Measurements from ENCODE around the gene BANP.
"Not testable (repeated sequence)": the region's sequence is repeated elsewhere in the genome, so short reads cannot be mapped to it uniquely, and the experiment has no call there.

BANP gene, protein sequence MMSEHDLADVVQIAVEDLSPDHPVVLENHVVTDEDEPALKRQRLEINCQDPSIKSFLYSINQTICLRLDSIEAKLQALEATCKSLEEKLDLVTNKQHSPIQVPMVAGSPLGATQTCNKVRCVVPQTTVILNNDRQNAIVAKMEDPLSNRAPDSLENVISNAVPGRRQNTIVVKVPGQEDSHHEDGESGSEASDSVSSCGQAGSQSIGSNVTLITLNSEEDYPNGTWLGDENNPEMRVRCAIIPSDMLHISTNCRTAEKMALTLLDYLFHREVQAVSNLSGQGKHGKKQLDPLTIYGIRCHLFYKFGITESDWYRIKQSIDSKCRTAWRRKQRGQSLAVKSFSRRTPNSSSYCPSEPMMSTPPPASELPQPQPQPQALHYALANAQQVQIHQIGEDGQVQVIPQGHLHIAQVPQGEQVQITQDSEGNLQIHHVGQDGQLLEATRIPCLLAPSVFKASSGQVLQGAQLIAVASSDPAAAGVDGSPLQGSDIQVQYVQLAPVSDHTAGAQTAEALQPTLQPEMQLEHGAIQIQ

GRCh38 chr16:87950765-87951551, at the start of gene BANP:
Gene BANP (plus strand): TSS chr16:87951434. CDS start chr16:87975116, 23,682 bp downstream.
- no peak for FAIRE-seq

DNA sequence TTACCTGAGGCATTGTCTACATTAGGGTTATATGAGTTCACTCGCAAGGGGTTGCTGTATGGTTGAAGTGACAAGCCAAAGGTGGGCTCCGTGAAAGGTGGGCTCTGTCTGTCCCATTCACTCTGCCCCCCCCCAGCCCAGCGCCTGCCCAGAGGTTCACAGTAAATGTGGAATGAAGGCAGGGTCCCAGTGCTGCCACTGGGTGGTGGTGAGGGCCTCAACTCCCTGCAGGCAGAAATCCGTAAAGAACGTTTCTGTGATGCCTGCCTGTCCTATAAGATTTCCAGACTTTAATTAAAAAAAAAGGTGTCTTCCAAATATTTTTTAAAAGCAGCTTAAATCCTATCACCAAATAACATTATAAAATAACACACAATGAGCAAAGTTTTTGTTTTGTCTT, 46.3 kb upstream of the BANP start:
- FAIRE-seq, result not testable (repeated sequence)

GRCh38 chr16:87905521-87905920, 45.7 kb upstream of the BANP start:
- not testable (repeated sequence) for FAIRE-seq

GRCh38 chr16:87908101-87908500, 43.1 kb upstream of the BANP start:
- not testable (repeated sequence) for FAIRE-seq

DNA sequence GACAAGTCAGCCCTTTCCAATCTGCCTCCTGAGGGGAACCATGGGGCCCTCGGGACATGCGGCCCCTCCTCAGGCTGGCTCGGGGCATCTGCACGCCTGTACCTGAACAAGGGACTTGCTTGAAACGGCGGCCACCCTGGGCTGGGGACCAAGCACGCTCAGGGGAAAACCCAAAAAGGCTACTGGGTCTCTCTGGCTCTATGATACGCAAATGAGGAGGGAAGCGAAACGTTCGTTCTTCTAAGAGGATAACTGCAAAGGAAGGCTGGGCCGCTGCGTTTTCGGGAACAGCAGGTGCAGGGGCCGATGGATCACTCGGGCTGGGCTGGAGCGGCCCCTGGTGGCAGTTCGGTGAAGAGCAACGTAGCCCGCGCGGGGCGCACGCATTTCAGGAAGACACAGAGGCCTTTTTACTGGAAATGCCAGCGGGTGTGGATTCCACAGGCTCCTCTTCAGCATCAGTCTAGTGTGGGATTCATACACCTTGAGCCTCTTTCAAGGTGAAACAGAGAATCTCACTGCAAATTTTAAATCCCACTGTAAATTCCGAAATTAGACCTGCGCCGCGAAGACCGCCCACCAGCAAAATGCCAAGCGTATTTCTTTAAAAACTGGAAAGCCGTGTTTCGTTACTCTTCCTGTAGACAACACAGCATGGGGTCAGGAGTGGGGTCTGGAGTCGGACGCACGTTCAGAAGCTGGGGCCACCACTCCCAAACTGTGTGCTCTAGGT, 41.9 kb upstream of the BANP start:
- FAIRE-seq, result not testable (repeated sequence)

DNA sequence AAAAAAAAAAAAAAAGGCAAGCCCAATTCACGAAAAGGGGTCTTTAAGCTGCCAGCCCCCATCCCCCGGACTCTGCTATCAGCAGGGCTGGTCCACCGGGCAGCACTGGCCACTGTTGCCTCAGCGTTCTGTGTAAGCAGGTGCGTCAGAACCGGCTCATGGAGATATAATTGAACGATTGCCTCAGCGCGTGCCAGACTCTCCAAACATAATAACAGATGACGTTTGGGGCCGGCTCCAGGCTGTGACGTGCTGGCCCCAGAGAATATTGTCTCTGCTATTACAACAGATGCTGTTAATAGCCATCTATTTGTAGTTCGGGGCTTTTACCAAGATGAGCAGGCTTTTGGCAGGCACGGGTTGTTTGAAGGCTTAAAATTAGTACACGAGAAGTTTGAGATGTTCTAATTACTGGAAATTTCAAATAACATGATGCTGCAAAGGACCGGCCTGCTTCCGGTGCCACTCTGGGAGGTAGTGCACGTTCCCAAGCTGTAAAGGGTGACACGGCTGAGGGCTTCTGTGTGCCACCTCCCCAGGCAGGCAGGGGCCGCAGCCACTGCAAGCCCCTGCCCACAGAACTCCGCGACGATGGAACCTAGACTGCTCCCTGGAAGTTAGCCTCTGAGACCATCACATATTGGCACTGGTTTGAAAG, 40.0 kb upstream of the BANP start:
- FAIRE-seq, result not testable (repeated sequence)

- FAIRE-seq, result not testable (repeated sequence)
Measured at GRCh38 chr16:87912691-87913090, 38.5 kb upstream of the BANP start.

- not testable (repeated sequence) for FAIRE-seq
Measured at GRCh38 chr16:87914021-87914725, 37.1 kb upstream of the BANP start.

- no peak for FAIRE-seq
Measured at GRCh38 chr16:87914812-87915211, 36.4 kb upstream of the BANP start.

DNA sequence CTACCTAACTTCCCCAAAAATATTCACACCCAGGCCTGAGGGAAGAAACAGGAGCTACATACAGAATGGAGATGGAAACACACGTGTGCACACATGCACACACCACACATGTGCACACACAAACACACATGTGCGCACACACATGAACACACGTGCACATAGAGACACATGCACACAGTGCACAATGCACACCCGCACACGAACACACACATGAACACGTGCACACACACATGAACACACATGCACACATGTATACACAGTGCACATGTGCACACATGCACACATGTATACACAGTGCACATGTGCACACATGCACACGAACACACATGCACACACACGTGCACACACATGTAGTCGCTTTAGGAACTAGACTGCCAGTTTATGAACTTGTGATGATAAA, 33.7 kb upstream of the BANP start:
- no peak for FAIRE-seq

DNA sequence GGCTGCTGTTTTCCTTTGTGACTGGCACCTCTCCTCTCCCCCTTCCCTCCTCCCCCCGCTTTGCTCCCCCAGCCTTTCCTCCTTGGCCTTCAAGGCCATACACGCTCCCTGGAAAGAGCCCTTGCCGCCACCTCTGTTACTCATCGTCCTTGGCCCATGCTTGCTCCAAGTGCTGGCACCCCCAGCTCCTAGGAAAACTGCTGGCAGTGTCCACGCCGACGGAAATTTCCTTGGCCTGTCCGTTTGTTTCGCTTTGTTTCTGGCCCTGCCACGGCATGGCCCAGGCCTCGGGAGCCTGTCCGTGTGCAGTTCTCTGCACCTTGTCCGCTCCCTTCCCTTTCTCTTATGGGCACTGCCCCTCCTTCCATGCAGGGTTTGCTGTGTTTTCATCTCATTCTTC, 32.9 kb upstream of the BANP start:
- no peak for FAIRE-seq

- FAIRE-seq, result no peak
Measured at GRCh38 chr16:87918866-87919680, 32.2 kb upstream of the BANP start.

- no peak for FAIRE-seq
Measured at GRCh38 chr16:87919681-87919994, 31.6 kb upstream of the BANP start.

DNA sequence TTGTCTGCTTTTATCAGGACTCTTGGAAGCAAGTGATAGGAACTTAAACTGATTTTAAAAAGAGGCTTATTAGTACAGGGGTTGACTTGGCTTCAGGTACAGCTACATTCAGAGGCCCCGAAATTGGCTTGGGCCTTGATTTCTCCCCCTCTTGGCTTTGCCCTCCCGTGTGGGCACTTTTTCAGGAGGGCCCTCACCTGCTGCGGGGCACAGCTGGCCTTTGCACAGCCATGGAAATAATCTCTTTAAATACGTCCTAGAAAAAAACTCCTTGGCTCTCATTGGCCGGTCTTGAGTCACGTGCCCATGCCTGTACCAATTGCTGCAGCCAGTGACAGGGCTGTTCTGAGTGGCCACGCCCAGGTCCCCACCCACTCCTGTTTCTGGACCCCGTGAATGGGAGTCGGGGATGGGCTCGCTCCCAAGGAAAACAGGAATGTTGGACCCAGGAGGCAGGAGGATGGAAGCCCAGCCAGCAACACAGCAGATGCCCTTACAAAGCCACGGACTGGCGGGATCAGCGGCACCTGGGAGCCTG, 29.9 kb upstream of the BANP start:
- no peak for FAIRE-seq

DNA sequence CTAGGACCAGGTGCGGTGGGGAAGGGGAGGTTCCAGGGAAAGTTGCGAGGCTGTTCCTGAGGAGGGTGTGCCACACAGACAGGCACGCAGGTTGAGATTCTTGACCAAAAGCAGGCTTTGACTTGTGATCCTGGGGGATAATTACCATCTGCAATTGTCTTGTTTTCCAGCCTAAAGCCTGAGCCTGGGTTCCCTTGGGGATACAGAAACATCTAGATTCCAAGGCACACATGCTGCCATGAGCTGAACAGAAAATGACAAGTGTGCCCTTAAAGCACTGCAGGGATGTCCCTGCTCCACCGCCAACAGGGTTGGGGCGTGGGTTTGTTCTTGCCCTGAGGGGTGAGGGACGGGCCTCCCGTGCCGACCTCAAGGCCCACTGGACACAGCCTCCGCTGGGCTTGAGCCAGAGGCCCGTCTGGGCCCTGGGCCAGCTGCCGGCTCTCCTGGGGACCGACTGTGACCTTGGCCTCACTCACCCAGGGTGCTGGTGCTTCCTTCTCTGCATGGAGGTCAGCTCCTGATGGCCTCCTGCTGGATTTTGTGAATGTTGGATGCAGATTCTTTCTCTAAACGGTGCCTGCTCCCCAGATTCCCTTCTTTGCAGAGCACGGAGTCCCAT, 28.9 kb upstream of the BANP start:
- FAIRE-seq, result no peak

- FAIRE-seq, result no peak
Measured at GRCh38 chr16:87924041-87924810, 27.0 kb upstream of the BANP start.

- no peak for FAIRE-seq
Measured at GRCh38 chr16:87924811-87925670, 26.2 kb upstream of the BANP start.
